Measurements from ENCODE around the gene FAM98B. TPM values are rescaled to one million over a fixed set of nuclear protein-coding genes. Genes with fewer than 3 reads are reported as not detected.

FAM98B gene
- total and polyA plus RNA-seq, 10 of the 15 experiments (the other 5 are each of a cell fraction or from before 2014, with no cell fraction given), result 1.3 to 36.7 (median 10.9) TPM

- TF ChIP-seq KLF5 (IDR thresholded peaks at IDR 0.05; ENCODE audit: partially characterized antibody), result no peak
- TF ChIP-seq BCL3 (IDR thresholded peaks at IDR 0.05; ENCODE audit: borderline replicate concordance, insufficient read depth, low read depth, low read length, poor library complexity, severe bottlenecking), result no peak
- TF ChIP-seq BHLHE40 (IDR thresholded peaks at IDR 0.05; ENCODE audit: borderline replicate concordance in 1 of 2, low read depth in 2 of 2, low read length in 1 of 2), result no peak
- TF ChIP-seq NFXL1 (IDR thresholded peaks at IDR 0.05; ENCODE audit: borderline replicate concordance), result no peak
- TF ChIP-seq KAT2A (conservative IDR thresholded peaks at IDR 0.05; ENCODE audit: control insufficient read depth, low read depth, low read length), result no peak
- no peak for TF ChIP-seq GABPA (IDR thresholded peaks at IDR 0.05; ENCODE audit: low read depth)
- TF ChIP-seq CTCF (IDR thresholded peaks at IDR 0.05 in 2 of 3, conservative IDR thresholded peaks at IDR 0.05 in 1 of 3; ENCODE audit: control insufficient read depth in 2 of 3, extremely low read depth in 1 of 3, insufficient read depth in 1 of 3, low read depth in 3 of 3, low read length in 3 of 3), result no peak
- no peak for TF ChIP-seq E2F8 (IDR thresholded peaks at IDR 0.05; ENCODE audit: low read depth, partially characterized antibody)
- no peak for TF ChIP-seq JUNB (IDR thresholded peaks at IDR 0.05)
- TF ChIP-seq SMC3 (IDR thresholded peaks at IDR 0.05; ENCODE audit: borderline replicate concordance, low read length), result no peak
- TF ChIP-seq EP300 (IDR thresholded peaks at IDR 0.05; ENCODE audit: borderline replicate concordance in 1 of 2, control insufficient read depth in 1 of 2, low read depth in 2 of 2, low read length in 2 of 2), result no peak
- no peak for TF ChIP-seq ATF7 (IDR thresholded peaks at IDR 0.05; ENCODE audit: low read depth)
- H2AFZ ChIP-seq (ENCODE audit: control insufficient read depth, low read depth, low read length), result no peak overlapping the region
- no peak overlapping the region for H3K4me3 ChIP-seq
- ChIA-PET POLR2A (no interaction called here), SMC1A (ENCODE audit: uncharacterized antibody, unreplicated experiment) (no interaction called here), RAD21 (ENCODE audit: unreplicated experiment) (interaction anchor here (0.8 kb wide), 1 partner anchor 34 kb away, joined by 3 read pairs; no protein-coding TSS in a partner anchor), CTCF (no interaction called here)
- WGBS (ENCODE audit: insufficient coverage, insufficient replicate concordance, low lambda C conversion rate, missing lambda C conversion rate), result 33% methylated on average over 7 of the region's 7 CpGs
- FAIRE-seq, result no peak
- no peaks in the 10 kb centered on the region for H4K20me1 ChIP-seq (ENCODE audit: control insufficient read depth, insufficient read depth)
- no peak overlapping the region for H3K4me2 ChIP-seq (ENCODE audit: control insufficient read depth, insufficient read depth)
- DNase-seq (ENCODE audit: low read depth, low spot score), result no peak
- no peaks in the 10 kb centered on the region for H3K4me1 ChIP-seq (ENCODE audit: control insufficient read depth, insufficient read depth, low read length)
- no peak overlapping the region for H3K9ac ChIP-seq (ENCODE audit: control insufficient read depth, insufficient read depth, low read length)
- intact Hi-C loops (cut with micrococcal nuclease; ENCODE audit: unreplicated experiment), result no loop called here
- in situ Hi-C loops (cut with MboI), result no loop called here
- H3K9me3 ChIP-seq (replicated peaks; ENCODE audit: control insufficient read depth, insufficient read depth, low read length), result no peaks in the 10 kb centered on the region
- ATAC-seq, result no peak
- no peaks in the 10 kb centered on the region for H3K36me3 ChIP-seq (ENCODE audit: control insufficient read depth in 2 of 2, insufficient read depth in 2 of 2, low read length in 1 of 2)
- H3K79me2 ChIP-seq (ENCODE audit: control insufficient read depth, insufficient read depth, low read length), result no peaks in the 10 kb centered on the region
- no TSS peak for BruUV-seq (replicated peaks)
- H3K27me3 ChIP-seq (replicated peaks in 1 of 2; ENCODE audit: control insufficient read depth in 2 of 2, insufficient read depth in 2 of 2, low read length in 1 of 2), result no peaks in the 10 kb centered on the region
- no peak overlapping the region for H3K27ac ChIP-seq (ENCODE audit: control insufficient read depth, insufficient read depth)
Observed at GRCh38 chr15:38406436-38406835, 47.5 kb upstream of the FAM98B start.

All from GM12878 (cell line).